Nephron (organoid): ENCODE results near the gene WBP4.

Experiments used
- H3K27ac Mint-ChIP-seq, 3 experiments: 2 replicates each; pipeline ENCODE4 v1.8.0; 2020; ENCODE audit warnings: mixed read lengths in 3 of 3, mild to moderate bottlenecking in 2 of 3, moderate library complexity in 1 of 3
- H3K27me3 Mint-ChIP-seq: 2 replicates; pipeline ENCODE4 v1.8.0; 2021; ENCODE audit warnings: low read depth, mild to moderate bottlenecking, moderate library complexity, mixed read lengths
- H3K36me3 Mint-ChIP-seq: 2 replicates; pipeline ENCODE4 v1.8.0; 2020; ENCODE audit warnings: low read depth, mixed read lengths
- H3K4me1 Mint-ChIP-seq: 2 replicates; pipeline ENCODE4 v1.8.0; 2020; ENCODE audit warnings: mixed read lengths
- H3K4me3 Mint-ChIP-seq, 3 experiments: 2 replicates each; pipeline ENCODE4 v1.8.0; 2020; ENCODE audit warnings: mild to moderate bottlenecking in 3 of 3, mixed read lengths in 3 of 3, moderate library complexity in 2 of 3
- H3K9me3 Mint-ChIP-seq: 2 replicates; pipeline ENCODE4 v1.8.0; 2020; ENCODE audit warnings: mixed read lengths
- TF ChIP-seq, protein P1 (sequence below), 3 experiments: fragments of 200-600 bp; sonication (generic); IDR thresholded peaks; one replicate each; pipeline ENCODE4 v1.5.0; 2021; ENCODE audit warnings: antibody characterized with exemption in 3 of 3; ENCODE audit not compliant: unreplicated experiment in 3 of 3

WBP4 gene

DNA sequence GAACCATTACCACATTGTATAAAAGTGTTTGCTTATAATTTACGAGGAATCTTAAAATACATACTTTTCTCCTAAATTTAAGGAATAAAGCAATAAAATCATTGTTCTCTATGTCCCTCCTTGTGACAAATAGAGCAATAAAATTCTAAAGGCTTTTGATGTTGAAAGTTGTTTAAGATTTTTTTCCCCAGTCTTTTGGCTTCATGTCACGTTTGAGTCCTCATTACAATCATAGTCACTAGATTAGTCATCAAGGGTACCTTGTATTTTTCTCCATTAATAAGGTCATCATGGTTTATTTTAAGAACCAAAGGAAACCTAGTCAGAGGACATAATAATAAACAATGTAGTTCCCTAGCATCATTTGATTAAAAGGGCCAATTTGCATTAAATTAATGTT is 3.2 kb downstream of the WBP4 start:
- TF ChIP-seq, protein P1, sequence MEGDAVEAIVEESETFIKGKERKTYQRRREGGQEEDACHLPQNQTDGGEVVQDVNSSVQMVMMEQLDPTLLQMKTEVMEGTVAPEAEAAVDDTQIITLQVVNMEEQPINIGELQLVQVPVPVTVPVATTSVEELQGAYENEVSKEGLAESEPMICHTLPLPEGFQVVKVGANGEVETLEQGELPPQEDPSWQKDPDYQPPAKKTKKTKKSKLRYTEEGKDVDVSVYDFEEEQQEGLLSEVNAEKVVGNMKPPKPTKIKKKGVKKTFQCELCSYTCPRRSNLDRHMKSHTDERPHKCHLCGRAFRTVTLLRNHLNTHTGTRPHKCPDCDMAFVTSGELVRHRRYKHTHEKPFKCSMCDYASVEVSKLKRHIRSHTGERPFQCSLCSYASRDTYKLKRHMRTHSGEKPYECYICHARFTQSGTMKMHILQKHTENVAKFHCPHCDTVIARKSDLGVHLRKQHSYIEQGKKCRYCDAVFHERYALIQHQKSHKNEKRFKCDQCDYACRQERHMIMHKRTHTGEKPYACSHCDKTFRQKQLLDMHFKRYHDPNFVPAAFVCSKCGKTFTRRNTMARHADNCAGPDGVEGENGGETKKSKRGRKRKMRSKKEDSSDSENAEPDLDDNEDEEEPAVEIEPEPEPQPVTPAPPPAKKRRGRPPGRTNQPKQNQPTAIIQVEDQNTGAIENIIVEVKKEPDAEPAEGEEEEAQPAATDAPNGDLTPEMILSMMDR (IDR thresholded peaks at IDR 0.05; ENCODE audit: unreplicated experiment in 3 of 3) = no peak
- H3K36me3 Mint-ChIP-seq = peaks cover 30% of the 10 kb centered on the region

GRCh38 chr13:41065078-41065477 is 3.8 kb downstream of the WBP4 start:
- Mint-ChIP-seq H3K27me3 (peaks cover 5% of the 10 kb centered on the region), H3K9me3 (no peaks in the 10 kb centered on the region), H3K27ac (peak overlapping the region in 1 of 3 experiments; percentile 45), H3K36me3 (peaks cover 33% of the 10 kb centered on the region), H3K4me3 (no peak overlapping the region), H3K4me1 (peaks cover 30% of the 10 kb centered on the region)
- TF ChIP-seq, protein P1 (IDR thresholded peaks at IDR 0.05; ENCODE audit: unreplicated experiment in 3 of 3) = no peak

More for the DNA sequence above, 3.2 kb downstream of the WBP4 start:
- Mint-ChIP-seq H3K4me3 (peak overlapping the region; percentile 19 to 80 (median 28)), H3K27me3 (peaks cover 5% of the 10 kb centered on the region), H3K9me3 (no peaks in the 10 kb centered on the region), H3K4me1 (peaks cover 34% of the 10 kb centered on the region), H3K27ac (peak overlapping the region in 2 of 3 experiments; percentile 54 to 62)

GRCh38 chr13:41074523-41074922 is 13.2 kb downstream of the WBP4 start:
- TF ChIP-seq, protein P1 (IDR thresholded peaks at IDR 0.05; ENCODE audit: unreplicated experiment in 3 of 3) = no peak
- no peaks in the 10 kb centered on the region for H3K27me3 Mint-ChIP-seq
- peaks cover 71% of the 10 kb centered on the region for H3K36me3 Mint-ChIP-seq
- H3K27ac Mint-ChIP-seq = no peak overlapping the region
- H3K9me3 Mint-ChIP-seq = no peaks in the 10 kb centered on the region
- H3K4me1 Mint-ChIP-seq = no peaks in the 10 kb centered on the region
- H3K4me3 Mint-ChIP-seq = no peak overlapping the region

DNA sequence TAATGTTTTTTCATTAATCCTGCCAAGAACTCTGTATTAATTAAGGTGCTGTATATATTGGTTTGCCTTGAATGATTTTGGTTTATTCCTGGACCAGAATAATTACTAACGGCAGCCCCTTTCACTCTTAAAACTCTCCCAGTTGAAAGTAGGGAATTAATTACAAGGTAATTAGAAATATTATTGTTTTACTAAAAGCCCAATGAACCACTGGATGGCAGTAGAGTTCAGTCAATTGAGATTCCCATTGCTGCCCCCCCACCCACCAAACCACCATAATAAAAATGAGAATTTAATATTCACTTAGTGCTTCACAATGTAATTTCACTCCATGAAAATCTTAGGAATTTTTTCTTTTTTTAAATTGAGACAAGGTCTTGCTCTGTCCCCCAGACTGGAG is 13.7 kb downstream of the WBP4 start:
- Mint-ChIP-seq H3K9me3 (no peaks in the 10 kb centered on the region), H3K27ac (no peak overlapping the region), H3K27me3 (no peaks in the 10 kb centered on the region), H3K4me1 (no peaks in the 10 kb centered on the region), H3K36me3 (peaks cover 73% of the 10 kb centered on the region), H3K4me3 (no peak overlapping the region)
- TF ChIP-seq, protein P1 (IDR thresholded peaks at IDR 0.05; ENCODE audit: unreplicated experiment in 3 of 3) = peak; percentile 56 to 63 (median 60)

- Mint-ChIP-seq H3K36me3 (peaks cover 73% of the 10 kb centered on the region), H3K9me3 (no peaks in the 10 kb centered on the region), H3K27ac (no peak overlapping the region), H3K4me1 (no peaks in the 10 kb centered on the region), H3K27me3 (no peaks in the 10 kb centered on the region), H3K4me3 (no peak overlapping the region)
- TF ChIP-seq, protein P1 (IDR thresholded peaks at IDR 0.05; ENCODE audit: unreplicated experiment in 3 of 3) = no peak
Observed at GRCh38 chr13:41075485-41075884, 14.2 kb downstream of the WBP4 start.

DNA sequence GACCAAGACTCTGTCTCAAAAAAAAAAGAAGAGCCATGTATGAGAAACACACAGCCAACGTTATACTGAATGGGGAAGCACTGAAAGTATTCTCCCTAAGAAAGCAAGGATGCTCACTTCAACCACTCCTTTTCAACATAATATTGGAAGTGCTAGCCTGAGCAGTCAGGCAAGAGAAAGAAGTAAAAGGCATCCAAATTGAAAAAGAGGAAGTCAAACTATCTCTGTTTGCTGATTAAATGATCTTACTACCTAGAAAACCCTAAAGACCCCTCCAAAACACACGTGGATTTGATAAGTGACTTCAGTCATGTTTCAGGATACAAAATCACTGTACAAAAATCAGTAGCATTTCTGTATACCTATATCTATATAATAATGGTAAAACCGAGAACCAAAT is 16.2 kb downstream of the WBP4 start:
- H3K27ac Mint-ChIP-seq = no peak overlapping the region
- TF ChIP-seq, protein P1 (IDR thresholded peaks at IDR 0.05; ENCODE audit: unreplicated experiment in 3 of 3) = no peak
- H3K4me1 Mint-ChIP-seq = no peaks in the 10 kb centered on the region
- no peaks in the 10 kb centered on the region for H3K27me3 Mint-ChIP-seq
- peaks cover 71% of the 10 kb centered on the region for H3K36me3 Mint-ChIP-seq
- H3K9me3 Mint-ChIP-seq = no peaks in the 10 kb centered on the region
- no peak overlapping the region for H3K4me3 Mint-ChIP-seq
